SW 1271 (cell line): ENCODE data around the gene DGKD.
A peak's percentile ranks its signal among the peaks of the same experiment; 100 is the strongest.
"Not testable (repeated sequence)": the region's sequence is repeated elsewhere in the genome, so short reads cannot be mapped to it uniquely, and the experiment has no call there.

ENCODE experiments used
- DNase-seq, 2 experiments: peaks; one replicate each; lab custom pipeline; 2025; lab: John Stamatoyannopoulos, UW

The DGKD gene

GRCh38 chr2:233386382-233387041, 32.2 kb downstream of the DGKD start:
- no peak for DNase-seq

GRCh38 chr2:233387225-233387624, 32.9 kb downstream of the DGKD start:
- no peak for DNase-seq

GRCh38 chr2:233387667-233388528, 33.6 kb downstream of the DGKD start:
- no peak for DNase-seq

DNA sequence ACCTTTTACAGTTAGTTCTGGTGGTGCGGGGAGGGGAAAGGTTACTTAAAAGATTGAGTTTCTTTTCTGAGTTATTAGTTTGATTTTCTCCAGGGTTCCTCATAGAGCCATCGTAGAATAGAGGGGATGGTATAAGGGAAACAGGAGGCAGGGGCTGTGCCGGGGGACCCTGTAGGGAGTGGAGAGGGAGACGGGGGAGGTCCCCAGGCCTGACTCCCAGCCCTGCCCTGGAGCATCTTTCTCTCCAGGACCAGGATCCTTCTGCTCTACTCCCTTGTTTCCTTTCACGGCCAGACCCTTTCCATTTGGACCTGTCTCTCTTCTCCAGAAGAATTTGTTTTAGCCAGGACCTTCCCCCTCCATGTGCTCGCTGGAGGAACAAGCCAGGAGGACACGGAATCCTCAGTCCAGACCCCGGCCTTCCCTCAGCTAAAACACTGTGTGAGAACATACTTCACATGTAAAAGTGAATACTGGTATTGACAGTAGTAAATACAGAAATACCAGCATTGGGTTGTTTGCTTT, 35.4 kb downstream of the DGKD start:
- no peak for DNase-seq

GRCh38 chr2:233395687-233396086, 41.4 kb downstream of the DGKD start:
- DNase-seq, result no peak

DNA sequence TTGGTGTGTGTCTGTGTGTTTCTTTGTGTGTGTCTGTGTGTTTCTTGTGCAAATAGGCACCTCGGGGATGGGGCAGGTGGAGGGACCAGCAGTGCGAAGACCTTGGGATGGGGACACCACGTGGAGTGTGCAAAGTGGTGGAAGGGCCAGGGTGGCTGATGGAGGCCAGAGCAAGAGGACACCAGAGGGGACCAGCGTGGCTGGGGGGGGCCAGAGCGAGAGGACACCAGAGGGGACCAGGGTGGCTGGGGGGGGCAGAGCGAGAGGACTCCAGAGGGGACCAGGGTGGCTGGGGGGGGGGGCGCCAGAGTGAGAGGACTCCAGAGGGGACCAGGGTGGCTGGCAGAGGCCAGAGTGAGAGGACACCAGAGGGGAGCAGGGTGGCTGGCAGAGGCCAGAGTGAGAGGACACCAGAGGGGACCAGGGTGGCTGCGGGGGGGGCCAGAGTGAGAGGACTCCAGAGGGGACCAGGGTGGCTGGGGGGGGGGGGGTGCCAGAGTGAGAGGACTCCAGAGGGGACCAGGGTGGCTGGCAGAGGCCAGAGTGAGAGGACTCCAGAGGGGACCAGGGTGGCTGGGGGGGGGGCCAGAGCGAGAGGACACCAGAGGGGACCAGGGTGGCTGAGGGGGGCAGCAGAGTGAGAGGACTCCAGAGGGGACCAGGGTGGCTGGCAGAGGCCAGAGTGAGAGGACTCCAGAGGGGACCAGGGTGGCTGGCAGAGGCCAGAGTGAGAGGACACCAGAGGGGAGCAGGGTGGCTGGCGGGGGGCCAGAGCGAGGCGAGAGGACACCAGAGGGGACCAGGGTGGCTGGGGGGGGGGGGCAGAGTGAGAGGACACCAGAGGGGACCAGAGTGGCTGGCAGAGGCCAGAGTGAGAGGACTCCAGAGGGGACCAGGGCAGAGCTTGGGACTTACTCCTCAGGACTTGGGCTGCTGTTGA, 42.7 kb downstream of the DGKD start:
- DNase-seq, result not testable (repeated sequence)

GRCh38 chr2:233399306-233400225, 45.3 kb downstream of the DGKD start:
- DNase-seq, result no peak

GRCh38 chr2:233400341-233400740, 46.0 kb downstream of the DGKD start:
- DNase-seq, result no peak

DNA sequence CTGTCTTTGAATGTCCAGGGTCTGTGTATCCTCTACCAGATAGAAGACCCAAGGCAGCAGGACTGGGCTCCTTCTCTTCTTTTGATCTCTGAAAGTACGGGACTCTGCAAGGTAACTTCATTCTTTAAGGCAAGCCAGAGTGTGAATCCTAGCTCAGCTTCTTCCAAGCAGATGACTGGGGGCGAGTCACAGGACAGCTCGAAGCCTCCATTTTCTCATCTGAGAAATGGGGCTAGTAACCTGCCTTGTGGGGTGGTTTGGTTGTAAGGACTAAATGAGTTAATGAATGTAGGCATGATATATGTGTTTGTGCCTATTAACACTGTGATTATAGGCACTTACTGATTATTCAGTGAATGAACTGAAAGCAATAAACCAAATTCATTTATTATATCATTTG, 46.7 kb downstream of the DGKD start:
- no peak for DNase-seq

DNA sequence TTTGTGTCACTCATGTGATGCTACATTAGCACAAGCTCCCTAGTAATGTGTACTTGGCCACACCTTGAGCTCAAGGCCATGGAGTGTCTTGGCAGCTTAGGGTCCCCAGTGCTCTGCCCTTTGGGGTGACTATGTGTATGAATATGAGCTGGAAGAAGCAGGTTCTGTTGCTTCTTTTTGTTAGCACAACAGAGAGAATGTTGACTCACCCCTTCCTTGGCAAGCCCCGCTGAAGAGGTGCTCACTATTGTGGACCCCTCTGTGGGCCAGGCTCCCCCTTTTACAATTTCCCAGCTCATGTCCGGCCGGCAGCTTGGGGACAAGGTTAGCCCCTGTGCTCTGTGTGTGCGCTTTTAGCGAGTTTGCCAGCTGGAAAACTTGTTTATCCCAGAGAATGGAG, 48.1 kb downstream of the DGKD start:
- DNase-seq, result no peak

GRCh38 chr2:233402789-233403188, 48.5 kb downstream of the DGKD start:
- DNase-seq, result no peak

DNA sequence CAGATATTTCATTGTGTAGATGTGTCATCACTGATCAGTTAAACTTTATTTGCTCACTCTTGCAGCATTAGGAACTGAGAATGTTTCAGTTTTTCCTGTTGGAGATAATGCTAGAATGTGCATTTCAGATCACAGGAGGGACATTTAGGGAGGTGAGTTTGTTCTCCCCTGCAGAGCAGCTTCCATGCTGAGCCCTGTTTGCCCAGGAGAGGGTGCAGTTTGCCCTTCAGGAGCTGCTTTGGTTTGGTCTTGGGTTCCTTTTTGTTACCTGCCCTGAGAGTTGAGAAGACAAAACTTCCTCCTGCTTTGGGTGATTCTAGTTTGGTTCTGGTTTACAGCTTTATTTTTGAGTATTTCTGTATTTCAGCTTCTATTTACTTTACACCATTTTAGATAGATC, 49.9 kb downstream of the DGKD start:
- DNase-seq, result peak in 1 of 2 experiments; percentile 55

DNA sequence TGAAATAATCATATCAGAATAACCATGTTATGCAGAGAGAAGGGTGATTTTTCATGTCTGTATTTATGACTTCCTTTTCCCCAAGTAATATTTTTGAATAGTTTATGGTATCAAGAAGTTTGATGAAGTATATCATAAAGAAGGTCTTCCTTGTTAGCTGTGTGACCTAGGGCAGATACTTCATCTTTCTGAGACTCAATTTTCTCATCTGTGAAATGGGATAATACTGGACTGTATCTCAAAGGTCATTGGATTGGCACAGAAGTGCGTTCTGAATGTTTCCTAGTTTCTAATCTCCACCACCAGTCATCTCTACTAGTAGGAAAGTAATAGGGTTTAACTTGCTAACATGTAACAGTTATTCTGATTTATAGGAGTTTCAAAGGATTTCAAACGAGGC, 52.6 kb downstream of the DGKD start:
- no peak for DNase-seq

DNA sequence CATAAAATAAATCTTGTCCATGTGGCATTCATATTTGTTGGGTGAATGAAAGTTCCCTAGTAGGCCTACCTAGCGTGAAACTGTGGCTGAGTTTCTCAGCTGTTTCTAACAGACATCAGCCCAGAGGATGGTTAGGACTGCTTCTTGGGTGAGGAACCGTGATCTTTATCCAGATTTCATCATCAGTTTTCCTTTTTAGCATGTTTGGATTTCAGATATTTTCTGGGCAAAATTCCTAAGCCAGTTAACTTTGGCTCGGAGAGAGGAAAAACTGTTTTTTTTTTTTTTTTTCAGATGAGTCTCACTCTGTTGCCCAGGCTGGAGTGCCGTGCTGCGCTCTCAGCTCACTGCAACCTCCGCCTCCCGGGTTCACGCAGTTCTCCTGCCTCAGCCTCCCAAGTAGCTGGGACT, 53.5 kb downstream of the DGKD start:
- no peak for DNase-seq

GRCh38 chr2:233408366-233409285, 54.3 kb downstream of the DGKD start:
- DNase-seq, result no peak

DNA sequence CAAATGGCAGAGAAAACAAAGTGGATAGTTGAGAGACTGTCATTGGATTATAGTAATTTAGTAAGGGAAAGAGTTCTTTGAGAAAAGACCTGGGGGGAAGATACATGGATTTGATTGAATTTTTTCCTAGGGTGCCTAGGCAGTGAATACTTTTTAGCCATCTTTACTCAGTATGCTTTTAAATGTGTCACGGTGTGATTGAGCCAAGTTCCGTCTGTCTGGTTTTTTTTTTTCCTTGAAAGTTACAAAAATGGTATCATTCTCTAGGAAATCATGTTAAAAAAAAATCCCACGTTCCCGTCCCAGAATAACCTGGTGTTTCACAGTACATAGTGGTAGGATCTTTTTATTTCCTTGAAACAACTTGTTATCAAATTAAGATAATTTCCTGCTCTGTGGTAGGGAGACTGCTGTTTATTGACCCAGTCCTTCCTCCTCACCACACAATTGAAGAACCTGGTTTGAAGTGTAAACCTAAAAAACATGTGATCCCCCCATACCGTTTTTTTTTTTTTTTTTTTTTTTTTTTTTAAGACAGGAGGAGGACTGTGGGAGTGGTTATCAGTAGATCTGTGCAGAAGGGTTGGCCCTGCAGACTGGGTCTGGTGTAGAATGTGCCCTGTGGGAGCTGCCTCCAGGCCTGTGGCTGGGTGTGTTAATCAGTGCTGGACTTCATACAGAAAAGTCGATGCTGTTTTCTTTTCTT, 55.1 kb downstream of the DGKD start:
- DNase-seq, result no peak

DNA sequence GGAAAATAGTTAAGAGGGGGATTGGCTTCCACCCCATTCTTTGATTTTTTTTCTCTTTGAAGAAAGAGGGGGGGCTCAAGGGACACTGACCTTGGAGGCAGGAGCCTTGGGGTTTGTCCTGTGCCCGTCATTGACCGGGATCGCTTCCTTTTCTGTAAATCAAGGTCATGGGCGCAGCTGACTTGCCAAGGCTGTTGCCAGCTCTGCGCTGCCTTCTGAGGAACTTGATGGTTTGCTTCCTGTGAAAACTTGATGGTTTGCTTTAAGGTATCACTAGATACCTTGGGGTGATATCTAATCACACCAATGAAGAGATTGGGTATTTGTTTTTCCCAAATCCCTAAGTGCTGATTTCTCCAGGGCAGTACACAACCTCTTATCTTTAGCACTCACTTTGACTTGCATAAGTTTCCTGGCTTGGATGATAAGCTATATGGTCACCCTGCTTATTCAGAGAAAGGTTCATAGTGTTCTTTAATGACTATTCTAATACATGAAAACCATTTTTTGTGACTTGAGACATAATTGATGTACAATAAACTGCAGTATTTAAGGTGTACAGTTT, 56.0 kb downstream of the DGKD start:
- DNase-seq, result no peak

DNA sequence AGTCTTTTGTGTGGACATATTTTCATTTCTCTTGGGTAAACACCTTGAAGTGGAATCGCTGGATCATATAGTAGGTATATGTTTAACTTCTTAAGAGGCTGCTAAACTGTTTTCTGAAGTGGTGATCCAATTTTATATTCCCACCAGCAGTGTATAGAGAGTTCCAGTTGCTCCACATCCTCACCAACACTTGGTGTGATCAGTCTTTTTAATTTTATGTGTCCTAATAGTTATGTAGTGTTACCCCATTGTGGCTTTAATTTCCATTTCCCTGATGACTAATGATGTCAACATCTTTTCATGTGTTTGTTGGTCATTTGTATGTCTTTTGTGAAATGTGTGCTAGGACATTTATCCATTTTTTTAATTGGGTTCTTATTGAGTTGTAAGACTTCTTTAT, 56.9 kb downstream of the DGKD start:
- DNase-seq, result no peak

- no peak for DNase-seq
These were observed 58.1 kb downstream of the DGKD start for GRCh38 chr2:233412405-233412804.
